HCT116 (cell line): ENCODE results near the gene AQP1. TPM values are rescaled to one million over a fixed set of nuclear protein-coding genes. Genes with fewer than 3 reads are reported as not detected.

Source experiments
- ATAC-seq: fragments of 200-7000 bp; cut with Tn5 transposase; 2 replicates; pipeline ENCODE4 v1.9.1; 2020; ENCODE audit warnings: mild to moderate bottlenecking, moderate library complexity
- BruUV-seq: library from RNA; stranded (reverse); fragments of 400-500 nt; replicated peaks from 2 replicates; lab custom pipeline; 2021; lab: Mats Ljungman, UMichigan
- CTCF ChIA-PET: fragments of 300-600 bp; sonication (Branson Sonifier 250); formaldehyde crosslinking; loops from one replicate; lab custom pipeline; 2021; ENCODE audit warnings: antibody characterized with exemption; lab: Charles Lee
- POLR2A ChIA-PET: fragments of 300-600, 350-600 bp; sonication (Branson Sonifier 250); formaldehyde crosslinking; loops from one replicate; lab custom pipeline; 2021; ENCODE audit warnings: antibody characterized with exemption; lab: Charles Lee
- RAD21 ChIA-PET, 2 experiments: fragments of 300-600 bp; sonication (Branson Sonifier 250); formaldehyde crosslinking; loops; one replicate each; lab custom pipeline; 2023; ENCODE audit warnings: low total read pairs in 2 of 2; ENCODE audit not compliant: uncharacterized antibody in 2 of 2, unreplicated experiment in 2 of 2, low non-redundant PET in 1 of 2; lab: Charles Lee
- DNase-seq: peaks from one replicate; pipeline ENCODE4 v3.0.0-alpha.2; 2010; ENCODE audit warnings: low read depth, low spot score
- H2AFZ ChIP-seq: fragments of 200-600 bp; shearing (Covaris generic), sonication (generic); 2 replicates; pipeline ENCODE4 v1.6.1; 2017; ENCODE audit warnings: low read depth, mixed run types, mixed read lengths, antibody characterized with exemption, low read length; ENCODE audit not compliant: poor library complexity, severe bottlenecking
- H3K27ac ChIP-seq: 2 replicates; pipeline ENCODE4 v1.5.1; 2012; ENCODE audit warnings: low read depth, low read length
- H3K27me3 ChIP-seq: fragments of 200-600 bp; sonication (generic); 2 replicates; pipeline ENCODE4 v1.6.1; 2016; ENCODE audit warnings: mixed run types, low read length, mixed read lengths; ENCODE audit not compliant: insufficient read depth
- H3K36me3 ChIP-seq, 2 experiments: fragments of 200-500 bp in 1 of 2; fragments of 200-600 bp in 1 of 2; sonication (Bioruptor generic) in 1 of 2; sonication (generic) in 1 of 2; 2 replicates each; pipeline versions ENCODE4 v1.5.1 to v1.6.1; 2014 to 2016; ENCODE audit warnings: low read length in 2 of 2, inconsistent platforms in 1 of 2, mixed read lengths in 1 of 2, mixed run types in 1 of 2; ENCODE audit not compliant: insufficient read depth in 2 of 2, control insufficient read depth in 1 of 2
- H3K4me1 ChIP-seq, 2 experiments: fragments of 200-600 bp in 1 of 2; sonication (generic) in 1 of 2; 2 replicates each; pipeline versions ENCODE4 v1.5.1 to v1.6.1; 2012 to 2017; ENCODE audit warnings: low read length in 2 of 2, inconsistent platforms in 1 of 2, mild to moderate bottlenecking in 1 of 2, mixed read lengths in 1 of 2, mixed run types in 1 of 2, moderate library complexity in 1 of 2; ENCODE audit not compliant: insufficient read depth in 2 of 2, control insufficient read depth in 1 of 2
- H3K4me2 ChIP-seq: fragments of 200-600 bp; sonication (generic); 2 replicates; pipeline ENCODE4 v1.6.1; 2017; ENCODE audit warnings: mixed run types, low read length, mixed read lengths
- H3K4me3 ChIP-seq, 2 experiments: fragments of 200-600 bp in 1 of 2; sonication (generic) in 1 of 2; replicated peaks in 1 of 2; 2 replicates each; pipeline ENCODE4 v1.5.1; 2011 to 2016; ENCODE audit warnings: low read length in 2 of 2, control low read depth in 1 of 2, low read depth in 1 of 2, mild to moderate bottlenecking in 1 of 2, mixed read lengths in 1 of 2, mixed run types in 1 of 2
- H3K79me2 ChIP-seq: fragments of 200-600 bp; sonication (generic); 2 replicates; pipeline ENCODE4 v1.6.1; 2017; ENCODE audit warnings: mild to moderate bottlenecking, mixed run types, low read length, moderate library complexity, mixed read lengths; ENCODE audit not compliant: insufficient read depth
- H3K9ac ChIP-seq: fragments of 200-600 bp; sonication (generic); 2 replicates; pipeline ENCODE4 v1.6.1; 2016; ENCODE audit warnings: low read length, mixed read lengths
- H3K9me2 ChIP-seq: fragments of 200-600 bp; sonication (generic), shearing (Covaris generic); 2 replicates; pipeline ENCODE4 v1.6.1; 2017; ENCODE audit warnings: mixed run types, mild to moderate bottlenecking, moderate library complexity; ENCODE audit not compliant: insufficient read depth
- H3K9me3 ChIP-seq, 2 experiments: fragments of 200-500 bp in 1 of 2; fragments of 200-600 bp in 1 of 2; sonication (Bioruptor generic) in 1 of 2; sonication (generic) in 1 of 2; 2 replicates each; pipeline ENCODE4 v1.6.1; 2014 to 2017; ENCODE audit warnings: low read length in 2 of 2, mixed read lengths in 2 of 2, inconsistent platforms in 1 of 2, low read depth in 1 of 2, mild to moderate bottlenecking in 1 of 2, mixed run types in 1 of 2, moderate library complexity in 1 of 2; ENCODE audit not compliant: control insufficient read depth in 1 of 2, insufficient read depth in 1 of 2
- H4K20me1 ChIP-seq: fragments of 200-600 bp; sonication (generic), shearing (Covaris generic); 2 replicates; pipeline ENCODE4 v1.6.1; 2017; ENCODE audit warnings: mixed run types, mild to moderate bottlenecking, moderate library complexity; ENCODE audit not compliant: insufficient read depth
- ELF1 ChIP-seq: IDR thresholded peaks from 2 replicates; pipeline ENCODE4 v1.6.1; 2012; ENCODE audit warnings: low read depth, borderline replicate concordance
- POLR2A ChIP-seq: IDR thresholded peaks from 2 replicates; pipeline ENCODE4 v1.7.0; 2011; ENCODE audit warnings: borderline replicate concordance; ENCODE audit not compliant: insufficient read depth, insufficient read length; ENCODE audit errors: extremely low read depth
- RAD21 ChIP-seq: IDR thresholded peaks from 2 replicates; pipeline ENCODE4 v1.6.1; 2012; ENCODE audit warnings: low read depth, mild to moderate bottlenecking
- SIN3A ChIP-seq: IDR thresholded peaks from 2 replicates; pipeline ENCODE4 v1.6.1; 2012; ENCODE audit warnings: low read depth
- TCF7L2 ChIP-seq: IDR thresholded peaks from 2 replicates; pipeline ENCODE4 v1.7.0; 2011; ENCODE audit warnings: borderline replicate concordance, inconsistent platforms; ENCODE audit not compliant: insufficient read depth, insufficient read length; ENCODE audit errors: extremely low read depth
- ZNF274 ChIP-seq: fragments of 200-500 bp; sonication (Bioruptor generic); IDR thresholded peaks from 2 replicates; pipeline ENCODE4 v1.6.1; 2014; ENCODE audit warnings: mild to moderate bottlenecking, low read depth, low read length, inconsistent platforms
- intact Hi-C: fragments of 100-400 bp; cut with micrococcal nuclease; formaldehyde crosslinking; loops from 2 replicates; pipeline ENCODE4 v1.10.0; 2022
- total RNA-seq: library from RNA; stranded (reverse); gene quantifications from one replicate; pipeline ENCODE4 v1.2.1, GENCODE V29; 2021; ENCODE audit not compliant: unreplicated experiment
- TF ChIP-seq, protein P1 (sequence below): IDR thresholded peaks from 2 replicates; pipeline ENCODE4 v1.6.1; 2012
- TF ChIP-seq, protein P2 (sequence below), 3 experiments: fragments of 200-600 bp in 1 of 3; sonication (generic) in 1 of 3; IDR thresholded peaks in 2 of 3; conservative IDR thresholded peaks in 1 of 3; 2 replicates each; pipeline ENCODE4 v1.5.1; 2012 to 2017; ENCODE audit warnings: low read depth in 2 of 3, low read length in 2 of 3, antibody characterized with exemption in 1 of 3, borderline replicate concordance in 1 of 3, control low read depth in 1 of 3, mild to moderate bottlenecking in 1 of 3, mixed read lengths in 1 of 3, mixed run types in 1 of 3, moderate library complexity in 1 of 3; ENCODE audit not compliant: insufficient read depth in 1 of 3
- TF ChIP-seq, protein P3 (sequence below): IDR thresholded peaks from 2 replicates; pipeline ENCODE4 v1.6.1; 2012

Gene AQP1
- total RNA-seq, 1 experiment from 2014 or later: 2.0 TPM

DNA sequence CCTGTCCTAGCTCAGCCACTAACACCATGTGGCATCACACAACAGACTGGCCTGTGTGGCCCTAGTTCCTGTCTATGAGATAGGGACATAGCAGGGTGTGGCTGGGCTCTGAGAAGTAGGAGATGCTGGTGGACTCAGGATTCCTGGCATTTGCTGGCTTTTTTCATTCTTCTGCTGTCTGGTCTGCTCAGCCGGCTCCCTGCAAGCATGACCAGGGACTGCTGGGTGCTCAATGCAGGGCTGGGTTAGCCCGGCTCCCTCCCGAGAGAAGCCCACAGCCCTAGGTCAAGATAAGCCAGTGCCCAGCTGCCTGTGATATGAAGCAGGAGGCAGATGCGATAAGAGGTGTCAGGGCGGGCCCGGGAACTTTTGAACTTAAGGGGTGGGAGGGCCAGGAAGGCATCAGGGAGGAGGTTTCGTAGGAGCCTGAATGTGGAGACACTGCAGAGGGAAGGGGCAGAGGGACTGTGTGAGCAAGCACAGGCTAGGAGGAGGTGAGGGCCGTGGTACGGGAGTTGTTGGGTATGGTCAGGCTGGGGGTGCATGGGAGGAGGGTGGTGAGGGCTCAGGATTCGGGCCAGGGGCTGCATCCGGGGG lies 3.5 kb downstream of the AQP1 start (continued):
- TF ChIP-seq ELF1: no peak
- no peak for TF ChIP-seq TCF7L2
- TF ChIP-seq ZNF274: no peak
- TF ChIP-seq, protein P1, sequence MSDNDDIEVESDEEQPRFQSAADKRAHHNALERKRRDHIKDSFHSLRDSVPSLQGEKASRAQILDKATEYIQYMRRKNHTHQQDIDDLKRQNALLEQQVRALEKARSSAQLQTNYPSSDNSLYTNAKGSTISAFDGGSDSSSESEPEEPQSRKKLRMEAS: no peak
- TF ChIP-seq SIN3A: no peak
- no peak for TF ChIP-seq POLR2A

DNA sequence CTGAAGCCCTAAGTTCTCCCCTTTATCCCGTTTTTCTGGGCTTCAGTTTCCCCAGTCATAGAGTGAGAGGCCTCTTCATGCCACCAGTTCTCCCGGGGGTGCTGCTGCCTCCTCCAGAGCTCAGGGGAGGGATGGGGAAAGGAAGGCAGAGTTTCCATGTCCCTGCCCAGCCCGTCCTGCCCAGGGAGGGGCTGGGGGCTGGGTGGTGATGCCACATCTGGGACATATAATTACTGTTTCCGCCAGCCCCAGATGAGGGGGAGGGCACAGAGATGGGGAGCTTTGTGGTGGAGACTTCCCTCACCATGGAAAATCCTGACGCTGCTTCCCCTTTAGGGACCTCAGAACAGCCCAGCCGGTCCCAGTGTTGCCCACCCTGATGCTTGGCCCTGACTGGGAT lies 4.1 kb downstream of the AQP1 start:
- Histone ChIP-seq H3K79me2 (no peaks in the 10 kb centered on the region), H3K9me2 (no peaks in the 10 kb centered on the region), H3K9ac (no peak overlapping the region)
- no peak for DNase-seq
- TF ChIP-seq, protein P2, sequence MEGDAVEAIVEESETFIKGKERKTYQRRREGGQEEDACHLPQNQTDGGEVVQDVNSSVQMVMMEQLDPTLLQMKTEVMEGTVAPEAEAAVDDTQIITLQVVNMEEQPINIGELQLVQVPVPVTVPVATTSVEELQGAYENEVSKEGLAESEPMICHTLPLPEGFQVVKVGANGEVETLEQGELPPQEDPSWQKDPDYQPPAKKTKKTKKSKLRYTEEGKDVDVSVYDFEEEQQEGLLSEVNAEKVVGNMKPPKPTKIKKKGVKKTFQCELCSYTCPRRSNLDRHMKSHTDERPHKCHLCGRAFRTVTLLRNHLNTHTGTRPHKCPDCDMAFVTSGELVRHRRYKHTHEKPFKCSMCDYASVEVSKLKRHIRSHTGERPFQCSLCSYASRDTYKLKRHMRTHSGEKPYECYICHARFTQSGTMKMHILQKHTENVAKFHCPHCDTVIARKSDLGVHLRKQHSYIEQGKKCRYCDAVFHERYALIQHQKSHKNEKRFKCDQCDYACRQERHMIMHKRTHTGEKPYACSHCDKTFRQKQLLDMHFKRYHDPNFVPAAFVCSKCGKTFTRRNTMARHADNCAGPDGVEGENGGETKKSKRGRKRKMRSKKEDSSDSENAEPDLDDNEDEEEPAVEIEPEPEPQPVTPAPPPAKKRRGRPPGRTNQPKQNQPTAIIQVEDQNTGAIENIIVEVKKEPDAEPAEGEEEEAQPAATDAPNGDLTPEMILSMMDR (IDR thresholded peaks at IDR 0.05 in 2 of 3, conservative IDR thresholded peaks at IDR 0.05 in 1 of 3; ENCODE audit: borderline replicate concordance in 1 of 3, insufficient read depth in 1 of 3, low read depth in 2 of 3, low read length in 2 of 3): no peak
- TF ChIP-seq, protein P3, sequence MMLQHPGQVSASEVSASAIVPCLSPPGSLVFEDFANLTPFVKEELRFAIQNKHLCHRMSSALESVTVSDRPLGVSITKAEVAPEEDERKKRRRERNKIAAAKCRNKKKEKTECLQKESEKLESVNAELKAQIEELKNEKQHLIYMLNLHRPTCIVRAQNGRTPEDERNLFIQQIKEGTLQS: no peak
- TF ChIP-seq RAD21: no peak
- TF ChIP-seq, all 23 proteins: peak for 0
- ChIA-PET CTCF (interaction anchor here (1.1 kb wide), 1 partner anchor 23 kb away, joined by 3 read pairs; no protein-coding TSS in a partner anchor), RAD21 (no interaction called here), POLR2A (no interaction called here)
- no peaks in the 10 kb centered on the region for H3K9me3 ChIP-seq
- intact Hi-C loops: no loop called here
- H3K27ac ChIP-seq: no peak overlapping the region
- ATAC-seq: no peak
- H3K4me2 ChIP-seq: no peak overlapping the region
- H2AFZ ChIP-seq: no peak overlapping the region
- no TSS peak for BruUV-seq
- no peaks in the 10 kb centered on the region for H3K27me3 ChIP-seq
- no peak overlapping the region for H3K4me3 ChIP-seq
- H3K4me1 ChIP-seq: peaks cover 10 to 33% of the 10 kb centered on the region in 2 experiments
- H3K36me3 ChIP-seq: no peaks in the 10 kb centered on the region
- no peaks in the 10 kb centered on the region for H4K20me1 ChIP-seq
